GM12878 (cell line): ENCODE measurements around the gene SLC25A13.

Experiments used
- ATF2 ChIP-seq: IDR thresholded peaks from 2 replicates; pipeline ENCODE4 v1.6.1; 2012; ENCODE audit warnings: low read length, inconsistent platforms
- ATF7 ChIP-seq: fragments of 450-650 bp; IDR thresholded peaks from 2 replicates; pipeline ENCODE4 v1.6.1; 2016; ENCODE audit warnings: low read depth, mild to moderate bottlenecking
- CTCF ChIP-seq, 3 experiments: IDR thresholded peaks in 2 of 3; conservative IDR thresholded peaks in 1 of 3; 2 replicates each; pipeline ENCODE4 v1.5.1; 2011; ENCODE audit warnings: low read depth in 3 of 3, low read length in 3 of 3, mild to moderate bottlenecking in 3 of 3, control low read depth in 2 of 3, moderate library complexity in 2 of 3, inconsistent platforms in 1 of 3, mixed read lengths in 1 of 3; ENCODE audit not compliant: control insufficient read depth in 2 of 3, insufficient read depth in 1 of 3; ENCODE audit errors: extremely low read depth in 1 of 3
- EGR1 ChIP-seq, 2 experiments: IDR thresholded peaks; 1 replicate in 1 of 2; 2 replicates in 1 of 2; pipeline ENCODE4 v1.6.1; 2011 to 2012; ENCODE audit warnings: low read depth in 2 of 2, low read length in 2 of 2, borderline replicate concordance in 1 of 2, mild to moderate bottlenecking in 1 of 2, moderate library complexity in 1 of 2
- ETV6 ChIP-seq, 2 experiments: fragments of 450-650 bp in 1 of 2; IDR thresholded peaks in 1 of 2; conservative IDR thresholded peaks in 1 of 2; 2 replicates each; pipeline ENCODE4 v1.6.1; 2014; ENCODE audit warnings: antibody characterized with exemption in 1 of 2, borderline replicate concordance in 1 of 2, low read depth in 1 of 2, mild to moderate bottlenecking in 1 of 2, moderate library complexity in 1 of 2
- GABPA ChIP-seq: IDR thresholded peaks from 2 replicates; pipeline ENCODE4 v1.6.1; 2014; ENCODE audit warnings: antibody characterized with exemption, low read depth, mild to moderate bottlenecking, inconsistent platforms
- JUND ChIP-seq: IDR thresholded peaks from 2 replicates; pipeline ENCODE4 v1.6.1; 2012; ENCODE audit warnings: low read depth, mild to moderate bottlenecking, low read length, improper control_type of control experiment, moderate library complexity
- POLR2AphosphoS5 ChIP-seq: IDR thresholded peaks from 2 replicates; pipeline ENCODE4 v1.6.1; 2011; ENCODE audit warnings: mild to moderate bottlenecking, low read length, inconsistent platforms
- SREBF1 ChIP-seq: IDR thresholded peaks from 2 replicates; pipeline ENCODE4 v1.6.1; 2012; ENCODE audit warnings: mild to moderate bottlenecking, low read length
- SREBF2 ChIP-seq: IDR thresholded peaks from 2 replicates; pipeline ENCODE4 v1.6.1; 2012; ENCODE audit warnings: mild to moderate bottlenecking, low read length

GRCh38 chr7:96282835-96283234, 39.1 kb downstream of the SLC25A13 start:
- TF ChIP-seq JUND = no peak
- TF ChIP-seq ATF2 = no peak
- no peak for TF ChIP-seq ATF7
- no peak for TF ChIP-seq ETV6 (conservative IDR thresholded peaks at IDR 0.05 in 1 of 2, IDR thresholded peaks at IDR 0.05 in 1 of 2; ENCODE audit: borderline replicate concordance in 1 of 2, low read depth in 1 of 2)
- TF ChIP-seq CTCF (IDR thresholded peaks at IDR 0.05 in 2 of 3, conservative IDR thresholded peaks at IDR 0.05 in 1 of 3; ENCODE audit: control insufficient read depth in 2 of 3, extremely low read depth in 1 of 3, insufficient read depth in 1 of 3, low read depth in 3 of 3, low read length in 3 of 3) = no peak
- no peak for TF ChIP-seq GABPA
- no peak for TF ChIP-seq SREBF1
- TF ChIP-seq SREBF2 = no peak
- no peak for TF ChIP-seq EGR1 (IDR thresholded peaks at IDR 0.05; ENCODE audit: borderline replicate concordance in 1 of 2, low read depth in 2 of 2, low read length in 2 of 2)
- no peak for TF ChIP-seq POLR2AphosphoS5
